ENCODE measurements around the gene TAP1. TPM values are rescaled to one million over a fixed set of nuclear protein-coding genes. Genes with fewer than 3 reads are reported as not detected.
"Not testable (repeated sequence)": the region's sequence is repeated elsewhere in the genome, so short reads cannot be mapped to it uniquely, and the experiment has no call there.

The TAP1 gene
- polyA plus RNA-seq, 2 of the 4 experiments (the other 2 are of a cell fraction): 19.0 to 21.2 TPM

DNA sequence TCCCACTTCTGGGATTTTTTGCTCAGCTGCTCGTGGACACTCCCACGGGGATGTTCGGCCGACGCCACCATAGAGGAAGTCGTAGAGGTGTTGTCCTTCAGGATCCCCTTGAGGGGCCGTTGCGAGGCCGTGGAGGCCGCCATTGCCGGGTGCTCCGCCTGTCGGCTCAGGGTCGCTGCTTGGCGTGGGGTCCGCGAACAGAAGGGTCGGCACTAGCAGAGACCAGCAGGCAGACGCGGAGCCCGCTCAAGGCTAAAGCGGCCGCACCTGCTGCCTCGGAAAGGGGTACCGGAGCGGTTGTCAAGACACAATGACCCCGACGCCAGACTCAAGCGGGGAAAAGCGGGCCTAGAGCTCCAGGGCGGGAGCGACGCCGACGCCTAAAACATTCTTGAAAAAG is 26.2 kb upstream of the TAP1 start:
- ATAC-seq: no peak
- WGBS (ENCODE audit: missing lambda C conversion rate): 90% methylated on average over 20 of the region's 35 CpGs
- Histone ChIP-seq H3K4me2 (no peak overlapping the region), H3K4me1 (no peaks in the 10 kb centered on the region), H3K27ac (no peak overlapping the region), H3K9me3 (no peaks in the 10 kb centered on the region), H3K4me3 (no peak overlapping the region)
- no peak for TF ChIP-seq HOXB5 (CRISPR knock-in tag; IDR thresholded peaks at IDR 0.05)
- TF ChIP-seq MAFK (IDR thresholded peaks at IDR 0.05; ENCODE audit: partially characterized antibody): no peak
- TF ChIP-seq, protein P1, sequence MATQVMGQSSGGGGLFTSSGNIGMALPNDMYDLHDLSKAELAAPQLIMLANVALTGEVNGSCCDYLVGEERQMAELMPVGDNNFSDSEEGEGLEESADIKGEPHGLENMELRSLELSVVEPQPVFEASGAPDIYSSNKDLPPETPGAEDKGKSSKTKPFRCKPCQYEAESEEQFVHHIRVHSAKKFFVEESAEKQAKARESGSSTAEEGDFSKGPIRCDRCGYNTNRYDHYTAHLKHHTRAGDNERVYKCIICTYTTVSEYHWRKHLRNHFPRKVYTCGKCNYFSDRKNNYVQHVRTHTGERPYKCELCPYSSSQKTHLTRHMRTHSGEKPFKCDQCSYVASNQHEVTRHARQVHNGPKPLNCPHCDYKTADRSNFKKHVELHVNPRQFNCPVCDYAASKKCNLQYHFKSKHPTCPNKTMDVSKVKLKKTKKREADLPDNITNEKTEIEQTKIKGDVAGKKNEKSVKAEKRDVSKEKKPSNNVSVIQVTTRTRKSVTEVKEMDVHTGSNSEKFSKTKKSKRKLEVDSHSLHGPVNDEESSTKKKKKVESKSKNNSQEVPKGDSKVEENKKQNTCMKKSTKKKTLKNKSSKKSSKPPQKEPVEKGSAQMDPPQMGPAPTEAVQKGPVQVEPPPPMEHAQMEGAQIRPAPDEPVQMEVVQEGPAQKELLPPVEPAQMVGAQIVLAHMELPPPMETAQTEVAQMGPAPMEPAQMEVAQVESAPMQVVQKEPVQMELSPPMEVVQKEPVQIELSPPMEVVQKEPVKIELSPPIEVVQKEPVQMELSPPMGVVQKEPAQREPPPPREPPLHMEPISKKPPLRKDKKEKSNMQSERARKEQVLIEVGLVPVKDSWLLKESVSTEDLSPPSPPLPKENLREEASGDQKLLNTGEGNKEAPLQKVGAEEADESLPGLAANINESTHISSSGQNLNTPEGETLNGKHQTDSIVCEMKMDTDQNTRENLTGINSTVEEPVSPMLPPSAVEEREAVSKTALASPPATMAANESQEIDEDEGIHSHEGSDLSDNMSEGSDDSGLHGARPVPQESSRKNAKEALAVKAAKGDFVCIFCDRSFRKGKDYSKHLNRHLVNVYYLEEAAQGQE (IDR thresholded peaks at IDR 0.05): no peak
- no peak for TF ChIP-seq TP53 (CRISPR knock-in tag; IDR thresholded peaks at IDR 0.05)
- TF ChIP-seq JUN (IDR thresholded peaks at IDR 0.05): no peak
- no peak for TF ChIP-seq EHF (CRISPR knock-in tag; IDR thresholded peaks at IDR 0.05)
- no peak for TF ChIP-seq JUNB (IDR thresholded peaks at IDR 0.05)
- TF ChIP-seq RAD21 (conservative IDR thresholded peaks at IDR 0.05 in 1 of 2, IDR thresholded peaks at IDR 0.05 in 1 of 2): no peak
- ChIA-PET CTCF (interaction anchor here (0.6 to 3.6 kb wide), 5 partner anchors 11 to 105 kb away, joined by 3 to 20 read pairs (median 5); partner anchors contain the start of gene TAP2), POLR2A (no interaction called here)
- no peak for FAIRE-seq
- DNase-seq (ENCODE audit: low read depth in 1 of 2, low spot score in 1 of 2): no peak

DNA sequence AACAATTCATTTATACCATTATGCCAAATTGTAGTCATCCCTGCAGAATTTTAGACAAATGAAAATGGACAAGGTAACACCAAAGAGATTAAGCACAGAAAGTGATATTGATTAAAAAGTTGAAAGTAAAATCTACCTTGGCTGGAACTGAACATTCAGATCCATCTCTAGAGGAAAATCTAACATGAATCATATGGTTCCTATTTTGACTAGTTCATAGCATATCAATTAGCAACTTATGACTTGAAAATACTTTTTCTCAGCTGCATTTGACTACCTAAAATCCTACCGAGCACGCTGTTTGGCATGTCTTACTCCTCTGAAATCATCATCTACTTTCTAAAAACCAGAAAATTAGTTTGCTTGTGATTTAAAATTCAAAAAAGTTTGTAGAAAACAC is 23.1 kb upstream of the TAP1 start:
- Histone ChIP-seq H3K9me3 (no peaks in the 10 kb centered on the region), H3K4me1 (no peaks in the 10 kb centered on the region), H3K4me2 (no peak overlapping the region), H3K27ac (no peak overlapping the region), H3K4me3 (no peak overlapping the region)
- TF ChIP-seq FOSB (CRISPR knock-in tag; IDR thresholded peaks at IDR 0.05) (no peak), MAFK (IDR thresholded peaks at IDR 0.05; ENCODE audit: partially characterized antibody) (no peak), ZFP36 (IDR thresholded peaks at IDR 0.05; ENCODE audit: borderline replicate concordance, partially characterized antibody) (no peak), RAD21 (conservative IDR thresholded peaks at IDR 0.05 in 1 of 2, IDR thresholded peaks at IDR 0.05 in 1 of 2) (no peak), KDM5A (IDR thresholded peaks at IDR 0.05) (no peak), SMC3 (IDR thresholded peaks at IDR 0.05) (no peak), TFCP2L1 (CRISPR knock-in tag; IDR thresholded peaks at IDR 0.05) (no peak), EP300 (IDR thresholded peaks at IDR 0.05) (no peak), CBX2 (IDR thresholded peaks at IDR 0.05; ENCODE audit: borderline replicate concordance, low read depth) (no peak)
- TF ChIP-seq, protein P2, sequence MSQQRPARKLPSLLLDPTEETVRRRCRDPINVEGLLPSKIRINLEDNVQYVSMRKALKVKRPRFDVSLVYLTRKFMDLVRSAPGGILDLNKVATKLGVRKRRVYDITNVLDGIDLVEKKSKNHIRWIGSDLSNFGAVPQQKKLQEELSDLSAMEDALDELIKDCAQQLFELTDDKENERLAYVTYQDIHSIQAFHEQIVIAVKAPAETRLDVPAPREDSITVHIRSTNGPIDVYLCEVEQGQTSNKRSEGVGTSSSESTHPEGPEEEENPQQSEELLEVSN (IDR thresholded peaks at IDR 0.05; ENCODE audit: borderline replicate concordance, low read depth): no peak
- TF ChIP-seq, protein P3, sequence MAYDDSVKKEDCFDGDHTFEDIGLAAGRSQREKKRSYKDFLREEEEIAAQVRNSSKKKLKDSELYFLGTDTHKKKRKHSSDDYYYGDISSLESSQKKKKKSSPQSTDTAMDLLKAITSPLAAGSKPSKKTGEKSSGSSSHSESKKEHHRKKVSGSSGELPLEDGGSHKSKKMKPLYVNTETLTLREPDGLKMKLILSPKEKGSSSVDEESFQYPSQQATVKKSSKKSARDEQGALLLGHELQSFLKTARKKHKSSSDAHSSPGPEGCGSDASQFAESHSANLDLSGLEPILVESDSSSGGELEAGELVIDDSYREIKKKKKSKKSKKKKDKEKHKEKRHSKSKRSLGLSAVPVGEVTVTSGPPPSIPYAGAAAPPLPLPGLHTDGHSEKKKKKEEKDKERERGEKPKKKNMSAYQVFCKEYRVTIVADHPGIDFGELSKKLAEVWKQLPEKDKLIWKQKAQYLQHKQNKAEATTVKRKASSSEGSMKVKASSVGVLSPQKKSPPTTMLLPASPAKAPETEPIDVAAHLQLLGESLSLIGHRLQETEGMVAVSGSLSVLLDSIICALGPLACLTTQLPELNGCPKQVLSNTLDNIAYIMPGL (CRISPR knock-in tag; IDR thresholded peaks at IDR 0.05; ENCODE audit: borderline replicate concordance): no peak
- CTCF ChIA-PET: interaction anchor here (1.3 to 2.1 kb wide), 4 partner anchors 9 to 90 kb away, joined by 3 to 11 read pairs (median 4); partner anchors contain the start of gene TAP2
- 86% methylated on average over 2 of the region's 2 CpGs for WGBS (ENCODE audit: missing lambda C conversion rate)
- FAIRE-seq (no peak), ATAC-seq (no peak), DNase-seq (ENCODE audit: low read depth in 1 of 2, low spot score in 1 of 2) (no peak)
- POLR2A ChIA-PET: no interaction called here

DNA sequence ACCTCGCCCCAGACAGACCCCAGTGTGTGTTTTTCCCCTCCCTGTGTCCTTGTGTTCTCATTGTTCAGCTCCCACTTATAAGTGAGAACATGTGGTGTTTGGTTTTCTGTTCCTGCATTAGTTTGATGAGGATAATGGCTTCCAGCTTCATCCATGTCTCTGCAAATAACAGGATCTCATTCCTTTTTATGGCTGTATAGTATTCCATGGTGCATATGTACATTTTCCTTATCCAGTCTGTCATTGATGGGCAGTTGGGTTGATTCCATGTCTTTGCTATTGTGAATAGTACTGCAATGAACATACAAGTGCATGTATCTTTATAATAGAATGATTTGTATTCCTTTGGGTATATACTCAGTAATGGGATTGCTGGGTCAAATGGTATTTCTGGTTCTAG is 20.4 kb upstream of the TAP1 start:
- DNase-seq (ENCODE audit: low read depth in 1 of 2, low spot score in 1 of 2); H3K4me1 ChIP-seq; H3K9me3 ChIP-seq; H3K27ac ChIP-seq; POLR2A ChIA-PET; H3K4me3 ChIP-seq; H3K4me2 ChIP-seq; ATAC-seq; FAIRE-seq: not testable (repeated sequence)
- CTCF ChIA-PET: interaction anchor here (0.8 to 13.9 kb wide), 2 partner anchors 32 to 93 kb away, joined by 3 to 253 read pairs; partner anchors contain the start of genes PSMB8 and TAP2
- 0% methylated on average over 1 of the region's 1 CpG for WGBS (ENCODE audit: missing lambda C conversion rate)

Measured in A549 (cell line).